ENCODE results near the gene TMEM97. TPM values are rescaled to one million over a fixed set of nuclear protein-coding genes. Genes with fewer than 3 reads are reported as not detected.

TMEM97 gene
- polyA plus RNA-seq, 3 donors = 1.3 to 1.5 (median 1.4) TPM

- Histone ChIP-seq H3K79me2 (ENCODE audit: insufficient read depth, low read length) (no peaks in the 10 kb centered on the region), H2AFZ (ENCODE audit: insufficient read depth, low read depth, low read length, poor library complexity, severe bottlenecking) (peak within 1 kb of the TSS; percentile 82), H3K4me3 (replicated peaks in 1 of 3; ENCODE audit: low read depth in 2 of 3, low read length in 3 of 3) (peak within 1 kb of the TSS in 2 of 3 experiments; percentile 17 to 74), H4K20me1 (ENCODE audit: insufficient read depth, low read length) (peaks cover 4% of the 10 kb centered on the region), H3K27ac (ENCODE audit: low read depth in 1 of 2, low read length in 2 of 2) (no peak within 1 kb of the TSS), H3K36me3 (replicated peaks in 1 of 2; ENCODE audit: control insufficient read depth in 1 of 2, insufficient read depth in 2 of 2, low read length in 2 of 2) (peaks cover 5 to 6% of the 10 kb centered on the region in 2 donors), H3K4me2 (replicated peaks; ENCODE audit: extremely low read depth, low read length, poor library complexity, severe bottlenecking) (peak within 1 kb of the TSS; percentile 87), H3K9ac (ENCODE audit: insufficient read depth, low read length, poor library complexity, severe bottlenecking) (peak within 1 kb of the TSS; percentile 49), H3K4me1 (ENCODE audit: control insufficient read depth in 1 of 2, insufficient read depth in 2 of 2, low read length in 2 of 2) (peaks cover 23 to 34% of the 10 kb centered on the region in 2 donors), H3K27me3 (ENCODE audit: control insufficient read depth in 2 of 2, insufficient read depth in 2 of 2, low read length in 2 of 2) (peaks cover 13 to 20% of the 10 kb centered on the region in 2 donors), H3K9me3 (replicated peaks in 1 of 2; ENCODE audit: control insufficient read depth in 1 of 2, insufficient read depth in 1 of 2, low read length in 2 of 2) (peaks cover 2 to 7% of the 10 kb centered on the region in 2 donors)
- H3K27me3 Mint-ChIP-seq (ENCODE audit: low read depth in 3 of 3) = peaks cover 22 to 42% (median 25%) of the 10 kb centered on the region in 3 donors
- peak within 1 kb of the TSS in 6 of 7 donors; percentile 6 to 82 (median 30) for H3K27ac Mint-ChIP-seq
- peak within 1 kb of the TSS; percentile 80 to 87 for H3K4me3 Mint-ChIP-seq
- no peak for TF ChIP-seq CTCF (IDR thresholded peaks at IDR 0.05)
- H3K9me3 Mint-ChIP-seq = peaks cover 0 to 5% (median 1%) of the 10 kb centered on the region in 7 donors
- peaks cover 27% of the 10 kb centered on the region for H3K4me1 Mint-ChIP-seq
- WGBS (ENCODE audit: insufficient coverage) = 35% methylated on average over 6 of the region's 8 CpGs
- DNase-seq = peak in 1 of 3 donors; percentile 37
- H3K36me3 Mint-ChIP-seq = peaks cover 16 to 26% of the 10 kb centered on the region in 2 donors
- intact Hi-C loops (cut with micrococcal nuclease) = no loop called here
Observed at GRCh38 chr17:28370035-28370743, 51.2 kb downstream of the TMEM97 start, which contains the start of gene VTN. Gene VTN (minus strand): TSS chr17:28370307. CDS start chr17:28370203, 104 bp downstream.

- H3K4me1 Mint-ChIP-seq = peaks cover 27% of the 10 kb centered on the region
- TF ChIP-seq CTCF (IDR thresholded peaks at IDR 0.05) = no peak
- Histone ChIP-seq H3K4me2 (replicated peaks; ENCODE audit: extremely low read depth, low read length, poor library complexity, severe bottlenecking) (peak overlapping the region; percentile 87), H3K9me3 (replicated peaks in 1 of 2; ENCODE audit: control insufficient read depth in 1 of 2, insufficient read depth in 1 of 2, low read length in 2 of 2) (peaks cover 2 to 7% of the 10 kb centered on the region in 2 donors), H3K27ac (ENCODE audit: low read depth in 1 of 2, low read length in 2 of 2) (no peak overlapping the region), H4K20me1 (ENCODE audit: insufficient read depth, low read length) (peaks cover 4% of the 10 kb centered on the region), H3K4me1 (ENCODE audit: control insufficient read depth in 1 of 2, insufficient read depth in 2 of 2, low read length in 2 of 2) (peaks cover 23 to 34% of the 10 kb centered on the region in 2 donors), H3K9ac (ENCODE audit: insufficient read depth, low read length, poor library complexity, severe bottlenecking) (no peak overlapping the region), H2AFZ (ENCODE audit: insufficient read depth, low read depth, low read length, poor library complexity, severe bottlenecking) (no peak overlapping the region), H3K27me3 (ENCODE audit: control insufficient read depth in 2 of 2, insufficient read depth in 2 of 2, low read length in 2 of 2) (peaks cover 13 to 20% of the 10 kb centered on the region in 2 donors), H3K79me2 (ENCODE audit: insufficient read depth, low read length) (no peaks in the 10 kb centered on the region), H3K4me3 (replicated peaks in 1 of 3; ENCODE audit: low read depth in 2 of 3, low read length in 3 of 3) (peak overlapping the region in 1 of 3 experiments; percentile 74), H3K36me3 (replicated peaks in 1 of 2; ENCODE audit: control insufficient read depth in 1 of 2, insufficient read depth in 2 of 2, low read length in 2 of 2) (peaks cover 0 to 4% of the 10 kb centered on the region in 2 donors)
- intact Hi-C loops (cut with micrococcal nuclease) = no loop called here
- peak overlapping the region in 1 of 7 donors; percentile 15 for H3K27ac Mint-ChIP-seq
- WGBS (ENCODE audit: insufficient coverage) = 100% methylated on average over 1 of the region's 1 CpG
- no peak overlapping the region for H3K4me3 Mint-ChIP-seq
- H3K9me3 Mint-ChIP-seq = peaks cover 0 to 5% (median 1%) of the 10 kb centered on the region in 7 donors
- no peak for DNase-seq
- H3K36me3 Mint-ChIP-seq = peaks cover 16 to 21% of the 10 kb centered on the region in 2 donors
- peaks cover 22 to 44% (median 25%) of the 10 kb centered on the region in 3 donors for H3K27me3 Mint-ChIP-seq (ENCODE audit: low read depth in 3 of 3)
Observed at GRCh38 chr17:28370744-28371103, 51.7 kb downstream of the TMEM97 start.

All from CD14-positive monocyte (primary cell).